Left forelimb (tissue), 1 donor: ENCODE data around the gene PYCARD.
A peak's percentile ranks its signal among the peaks of the same experiment; 100 is the strongest.
"Not testable (repeated sequence)": the region's sequence is repeated elsewhere in the genome, so short reads cannot be mapped to it uniquely, and the experiment has no call there.

ENCODE experiments used
- DNase-seq: peaks from one replicate; pipeline ENCODE4 v3.0.0-alpha.2; 2018; ENCODE audit warnings: low spot score

The PYCARD gene

GRCh38 chr16:31190818-31191444 is 11.6 kb downstream of the PYCARD start:
- DNase-seq = no peak

- no peak for DNase-seq
Observed at GRCh38 chr16:31190061-31190460, 12.5 kb downstream of the PYCARD start.

- DNase-seq = no peak
Observed at GRCh38 chr16:31189412-31189778, 13.2 kb downstream of the PYCARD start.

- DNase-seq = no peak
Observed at GRCh38 chr16:31188450-31189411, 13.8 kb downstream of the PYCARD start.

- no peak for DNase-seq
Observed at GRCh38 chr16:31187808-31188189, 14.8 kb downstream of the PYCARD start.

GRCh38 chr16:31186930-31187807 is 15.4 kb downstream of the PYCARD start:
- DNase-seq = no peak

- no peak for DNase-seq
Observed at GRCh38 chr16:31186176-31186575, 16.4 kb downstream of the PYCARD start.

GRCh38 chr16:31185339-31185738 is 17.2 kb downstream of the PYCARD start:
- no peak for DNase-seq

GRCh38 chr16:31184888-31185287 is 17.7 kb downstream of the PYCARD start:
- DNase-seq = no peak

- DNase-seq = no peak
Observed at GRCh38 chr16:31183432-31184428, 18.8 kb downstream of the PYCARD start.

GRCh38 chr16:31182391-31182790 is 20.2 kb downstream of the PYCARD start:
- no peak for DNase-seq

GRCh38 chr16:31181102-31181830 is 21.3 kb downstream of the PYCARD start:
- DNase-seq = no peak

GRCh38 chr16:31179747-31180459 is 22.7 kb downstream of the PYCARD start, which contains the start of gene FUS:
TSS of gene FUS (plus strand) at chr16:31180139. CDS start at chr16:31180215, 76 bp downstream.
- DNase-seq = peak; percentile 95

- no peak for DNase-seq
Observed at GRCh38 chr16:31179219-31179746, 23.3 kb downstream of the PYCARD start.

- DNase-seq = no peak
Observed at GRCh38 chr16:31177136-31177535, 25.4 kb downstream of the PYCARD start.

GRCh38 chr16:31170048-31170447 is 32.5 kb downstream of the PYCARD start:
- not testable (repeated sequence) for DNase-seq

- DNase-seq = no peak
Observed at GRCh38 chr16:31168848-31169247, 33.7 kb downstream of the PYCARD start.

- no peak for DNase-seq
Observed at GRCh38 chr16:31167315-31167714, 35.2 kb downstream of the PYCARD start.

GRCh38 chr16:31157136-31157535 is 45.4 kb downstream of the PYCARD start:
- DNase-seq = no peak
